Parathyroid adenoma (tissue), 2 donors: ENCODE data around the gene NRXN2.

Experiments
- H2AFZ ChIP-seq: fragments of 300-600 bp; sonication (generic); one replicate; pipeline ENCODE4 v1.7.0; 2017; ENCODE audit warnings: antibody characterized with exemption, mild to moderate bottlenecking
- H3K27ac ChIP-seq: fragments of 300-600 bp; sonication (generic); one replicate; pipeline ENCODE4 v1.7.0; 2017
- H3K27me3 ChIP-seq: fragments of 300-600 bp; sonication (generic); one replicate; pipeline ENCODE4 v1.7.0; 2017; ENCODE audit warnings: low read length; ENCODE audit not compliant: control insufficient read depth, insufficient read depth
- H3K36me3 ChIP-seq: fragments of 300-600 bp; sonication (generic); one replicate; pipeline ENCODE4 v1.7.0; 2017; ENCODE audit warnings: low read length; ENCODE audit not compliant: control insufficient read depth, insufficient read depth
- H3K4me1 ChIP-seq: fragments of 300-600 bp; sonication (generic); one replicate; pipeline ENCODE4 v1.7.0; 2017; ENCODE audit warnings: control low read depth
- H3K4me2 ChIP-seq: fragments of 300-600 bp; sonication (generic); one replicate; pipeline ENCODE4 v1.7.0; 2017; ENCODE audit warnings: low read length
- H3K4me3 ChIP-seq: fragments of 300-600 bp; sonication (generic); one replicate; pipeline ENCODE4 v1.7.0; 2017; ENCODE audit warnings: low read depth, low read length
- H3K79me2 ChIP-seq: fragments of 300-600 bp; sonication (generic); one replicate; pipeline ENCODE4 v1.7.0; 2017; ENCODE audit warnings: control low read depth
- H3K9ac ChIP-seq: fragments of 300-600 bp; sonication (generic); one replicate; pipeline ENCODE4 v1.7.0; 2017; ENCODE audit warnings: mild to moderate bottlenecking
- H3K9me3 ChIP-seq: fragments of 300-600 bp; sonication (generic); one replicate; pipeline ENCODE4 v1.7.0; 2017; ENCODE audit warnings: low read length; ENCODE audit not compliant: control insufficient read depth
- CTCF ChIP-seq: fragments of 300-600 bp; sonication (generic); IDR thresholded peaks from one replicate; pipeline ENCODE4 v1.7.0; 2017; ENCODE audit warnings: antibody characterized with exemption, mild to moderate bottlenecking
- donor health status: primary hyperparathyroidism.

The NRXN2 gene

GRCh38 chr11:64769283-64769682 lies 46.3 kb upstream of the NRXN2 start:
- no peak for TF ChIP-seq CTCF
- Histone ChIP-seq H3K36me3 (no peaks in the 10 kb centered on the region), H3K79me2 (peaks cover 31% of the 10 kb centered on the region), H3K4me3 (no peak overlapping the region), H3K27me3 (no peaks in the 10 kb centered on the region), H3K27ac (no peak overlapping the region), H3K4me2 (no peak overlapping the region), H2AFZ (no peak overlapping the region), H3K9me3 (no peaks in the 10 kb centered on the region), H3K9ac (no peak overlapping the region), H3K4me1 (peaks cover 4% of the 10 kb centered on the region)

- TF ChIP-seq CTCF: no peak
- Histone ChIP-seq H3K4me3 (no peak overlapping the region), H3K4me2 (no peak overlapping the region), H3K27me3 (no peaks in the 10 kb centered on the region), H3K4me1 (peaks cover 11% of the 10 kb centered on the region), H2AFZ (no peak overlapping the region), H3K9me3 (no peaks in the 10 kb centered on the region), H3K27ac (no peak overlapping the region), H3K36me3 (no peaks in the 10 kb centered on the region), H3K79me2 (peaks cover 25% of the 10 kb centered on the region), H3K9ac (no peak overlapping the region)
Measured at GRCh38 chr11:64768300-64768694, 45.3 kb upstream of the NRXN2 start.

- Histone ChIP-seq H3K79me2 (peaks cover 20% of the 10 kb centered on the region), H3K27me3 (no peaks in the 10 kb centered on the region), H3K9me3 (no peaks in the 10 kb centered on the region), H3K4me2 (no peak overlapping the region), H3K4me1 (peaks cover 14% of the 10 kb centered on the region), H3K27ac (no peak overlapping the region), H3K9ac (no peak overlapping the region), H3K4me3 (no peak overlapping the region), H3K36me3 (no peaks in the 10 kb centered on the region), H2AFZ (no peak overlapping the region)
- TF ChIP-seq CTCF: peak; percentile 60
Measured at GRCh38 chr11:64767344-64768299, 44.6 kb upstream of the NRXN2 start.

- no peaks in the 10 kb centered on the region for H3K9me3 ChIP-seq
- H3K36me3 ChIP-seq: no peaks in the 10 kb centered on the region
- TF ChIP-seq CTCF: no peak
- no peaks in the 10 kb centered on the region for H3K27me3 ChIP-seq
- peaks cover 19% of the 10 kb centered on the region for H3K79me2 ChIP-seq
- H3K4me2 ChIP-seq: no peak overlapping the region
- H3K27ac ChIP-seq: no peak overlapping the region
- no peak overlapping the region for H2AFZ ChIP-seq
- no peak overlapping the region for H3K9ac ChIP-seq
- peaks cover 15% of the 10 kb centered on the region for H3K4me1 ChIP-seq
- no peak overlapping the region for H3K4me3 ChIP-seq
Measured at GRCh38 chr11:64766881-64767280, 43.9 kb upstream of the NRXN2 start.
